ENCODE data around the gene CUL4A.

Gene CUL4A

GRCh38 chr13:113187263-113187669 lies 22.1 kb upstream of the CUL4A start (continued):
- peak; percentile 57; the same call in 1 of the 2 replicates for TF ChIP-seq ZNF639 (tag by site-specific recombination; IDR thresholded peaks at IDR 0.05)
- TF ChIP-seq MZF1 (tag by site-specific recombination; IDR thresholded peaks at IDR 0.05; ENCODE audit: borderline replicate concordance): no peak
- no peak for TF ChIP-seq ZNF2 (tag by site-specific recombination; IDR thresholded peaks at IDR 0.05)
- TF ChIP-seq ZNF10 (tag by site-specific recombination; IDR thresholded peaks at IDR 0.05): no peak
- peak; percentile 79; the same call in 1 of the 2 replicates for TF ChIP-seq TSHZ1 (tag by site-specific recombination; IDR thresholded peaks at IDR 0.05; ENCODE audit: borderline replicate concordance)
- peak; percentile 64; the same call in 1 of the 2 replicates for TF ChIP-seq ZNF184 (tag by site-specific recombination; IDR thresholded peaks at IDR 0.05)
- TF ChIP-seq KLF9 (tag by site-specific recombination; IDR thresholded peaks at IDR 0.05; ENCODE audit: low read depth): peak; percentile 61
- peak; percentile 64 for TF ChIP-seq SP2 (tag by site-specific recombination; IDR thresholded peaks at IDR 0.05)
- TF ChIP-seq PRDM6 (tag by site-specific recombination; IDR thresholded peaks at IDR 0.05): no peak
- TF ChIP-seq KLF1 (tag by site-specific recombination; IDR thresholded peaks at IDR 0.05): peak; percentile 67; the same call in 1 of the 2 replicates
- 0 out of 2 replicates have a peak, but pooled peaks have one; percentile 30 for TF ChIP-seq ZNF24 (tag by site-specific recombination; IDR thresholded peaks at IDR 0.05)

- TF ChIP-seq HIC1 (tag by site-specific recombination; IDR thresholded peaks at IDR 0.05) (peak; percentile 63; the same call in 1 of the 2 replicates), ZNF621 (tag by site-specific recombination; IDR thresholded peaks at IDR 0.05) (no peak)
- no peaks in the 10 kb centered on the region for H3K4me1 ChIP-seq (ENCODE audit: control insufficient read depth, insufficient read depth, low read length)
Measured at GRCh38 chr13:113187883-113188665, 21.3 kb upstream of the CUL4A start.

More at GRCh38 chr13:113187883-113188665, 21.3 kb upstream of the CUL4A start:
- H3K27ac ChIP-seq (ENCODE audit: extremely low read depth, low read depth, low read length): no peak overlapping the region
- POLR2A ChIA-PET: interaction anchor here (1.3 kb wide), 1 partner anchor 21 kb away, joined by 6 read pairs; the partner anchor contains the start of gene PCID2
- peaks cover 6 to 69% of the 10 kb centered on the region in 2 experiments for H3K36me3 ChIP-seq (ENCODE audit: control insufficient read depth in 2 of 2, insufficient read depth in 1 of 2, low read length in 2 of 2)
- no peaks in the 10 kb centered on the region for H3K9me3 ChIP-seq (ENCODE audit: control insufficient read depth, insufficient read depth, low read depth, low read length)
- CTCF ChIA-PET: interaction anchor here (0.7 kb wide), 1 partner anchor 34 kb away, joined by 3 read pairs; no protein-coding TSS in a partner anchor
- H3K4me3 ChIP-seq (ENCODE audit: low read depth, low read length): no peak overlapping the region
